Heart right ventricle (tissue), 16 donors: ENCODE measurements around the gene LETM1. TPM values are rescaled to one million over a fixed set of nuclear protein-coding genes. Genes with fewer than 3 reads are reported as not detected.

Source experiments
- ATAC-seq, 8 donors: fragments of 200-7000 bp; cut with Tn5 transposase; one replicate each; pipeline ENCODE4 v1.9.1; 2020; ENCODE audit warnings: mild to moderate bottlenecking in 8 of 8, moderate library complexity in 8 of 8, moderate number of reproducible peaks in 1 of 8
- DNase-seq, 2 donors: peaks; one replicate each; pipeline ENCODE4 v3.0.0-alpha.2; 2020
- H3K27ac ChIP-seq, 10 donors: fragments of 200-600 bp; sonication (generic) in 2 of 10; one replicate each; pipeline versions ENCODE4 v1.5.0 to v1.8.0; 2020 to 2022; ENCODE audit warnings: mild to moderate bottlenecking in 3 of 10
- H3K27me3 ChIP-seq, 7 donors: fragments of 200-600 bp; one replicate each; pipeline ENCODE4 v1.8.0; 2021 to 2022; ENCODE audit warnings: mild to moderate bottlenecking in 2 of 7
- H3K36me3 ChIP-seq, 9 donors: fragments of 200-600 bp; sonication (generic) in 1 of 9; one replicate each; pipeline versions ENCODE4 v1.5.0 to v1.8.0; 2020 to 2022; ENCODE audit warnings: mild to moderate bottlenecking in 2 of 9
- H3K4me1 ChIP-seq, 9 donors: fragments of 200-600 bp; sonication (generic) in 1 of 9; one replicate each; pipeline versions ENCODE4 v1.5.0 to v1.8.0; 2020 to 2022; ENCODE audit warnings: mild to moderate bottlenecking in 4 of 9
- H3K4me3 ChIP-seq, 10 donors: fragments of 200-600 bp; sonication (generic) in 2 of 10; one replicate each; pipeline versions ENCODE4 v1.5.0 to v1.8.0; 2020 to 2022; ENCODE audit warnings: mild to moderate bottlenecking in 7 of 10, moderate library complexity in 2 of 10
- H3K9me3 ChIP-seq, 11 donors: fragments of 200-600 bp in 10 of 11; sonication (generic) in 2 of 11; one replicate each; pipeline versions ENCODE4 v1.5.0 to v1.8.0; 2013 to 2022; ENCODE audit warnings: mild to moderate bottlenecking in 2 of 11, control low read depth in 1 of 11, moderate library complexity in 1 of 11
- WGBS, 2 donors: extraction: QIAGEN DNeasy Blood & Tissue Kit; methylation state at CpG; one replicate each; pipeline ENCODE4 v1.1.7; 2013; ENCODE audit warnings: inconsistent platforms in 1 of 2; 5-methylcytosine and 5-hydroxymethylcytosine counted together
- intact Hi-C, 10 donors: fragments of 100-400 bp; cut with DNase I; formaldehyde crosslinking; loops; one replicate each; pipeline versions ENCODE4 v1.11.1 to v1.14.2; 2022
- polyA plus RNA-seq, 2 donors: library from polyadenylated mRNA; stranded (reverse); fragments of 200-250 nt; gene quantifications; one replicate each; pipeline ENCODE4 v1.2.3, GENCODE V29; 2013
- total RNA-seq, 10 donors: library from RNA; stranded (reverse); fragmentation: NEBNext Ultra II Directional in 3 of 10; extraction: Animal tissue kit (Norgen Biotek cat#: 25700) in 3 of 10; gene quantifications; one replicate each; pipeline versions ENCODE4 v1.2.1 to v1.2.4, GENCODE V29; 2021 to 2023
- TF ChIP-seq, protein P1 (sequence below), 9 donors: fragments of 200-600 bp; sonication (generic) in 2 of 9; IDR thresholded peaks; one replicate each; pipeline versions ENCODE4 v1.5.0 to v1.8.0; 2021 to 2022; ENCODE audit warnings: antibody characterized with exemption in 9 of 9, mild to moderate bottlenecking in 5 of 9, moderate library complexity in 1 of 9
- donor health status: Arrhythmogenic right ventricular cardiomyopathy.
- donor health status: ischemic (EF 13 %, LVEDD 7.1; RV severe dilation, severe dysfunction).
- donor health status: healthy with polysubstance abuse.
- donor health status: DM: no; HTN: yes; CAD: no.
- donor health status: DM: no; HTN: no; CAD: no.
- donor health status: ischemic (EF 25% LVEDD 6.9; RV normal size, moderate dysfunction).
- donor health status: ischemic (EF 25% LVEDD 5.7; RV mildly dilated, moderate dysfunction).
- donor health status: healthy.
- donor health status: DM: yes; HTN: yes; CAD: no.
- donor health status: Ischemic cardiomyopathy.
- donor health status: ischemic (EF 35%, LVEDD 5.7; RV mildly dilated, moderate dysfunction).
- donor health status: nonischemic (EF 11% LVEDD 7.7; RV severe dilation, severe dysfunction).
- donor health status: DM: yes; HTN: yes; CAD: no.
- donor health status: PGD.
- donor health status: ischemic (EF 29% LVEDD 5.4; RV normal size, mild dysfunction).
- donor health status: nonischemic (EF 23%, LVEDD 6.1; RV moderate dilation, normal function).

LETM1 gene
- total and polyA plus RNA-seq, 12 donors, result 23.4 to 53.1 (median 41.2) TPM

DNA sequence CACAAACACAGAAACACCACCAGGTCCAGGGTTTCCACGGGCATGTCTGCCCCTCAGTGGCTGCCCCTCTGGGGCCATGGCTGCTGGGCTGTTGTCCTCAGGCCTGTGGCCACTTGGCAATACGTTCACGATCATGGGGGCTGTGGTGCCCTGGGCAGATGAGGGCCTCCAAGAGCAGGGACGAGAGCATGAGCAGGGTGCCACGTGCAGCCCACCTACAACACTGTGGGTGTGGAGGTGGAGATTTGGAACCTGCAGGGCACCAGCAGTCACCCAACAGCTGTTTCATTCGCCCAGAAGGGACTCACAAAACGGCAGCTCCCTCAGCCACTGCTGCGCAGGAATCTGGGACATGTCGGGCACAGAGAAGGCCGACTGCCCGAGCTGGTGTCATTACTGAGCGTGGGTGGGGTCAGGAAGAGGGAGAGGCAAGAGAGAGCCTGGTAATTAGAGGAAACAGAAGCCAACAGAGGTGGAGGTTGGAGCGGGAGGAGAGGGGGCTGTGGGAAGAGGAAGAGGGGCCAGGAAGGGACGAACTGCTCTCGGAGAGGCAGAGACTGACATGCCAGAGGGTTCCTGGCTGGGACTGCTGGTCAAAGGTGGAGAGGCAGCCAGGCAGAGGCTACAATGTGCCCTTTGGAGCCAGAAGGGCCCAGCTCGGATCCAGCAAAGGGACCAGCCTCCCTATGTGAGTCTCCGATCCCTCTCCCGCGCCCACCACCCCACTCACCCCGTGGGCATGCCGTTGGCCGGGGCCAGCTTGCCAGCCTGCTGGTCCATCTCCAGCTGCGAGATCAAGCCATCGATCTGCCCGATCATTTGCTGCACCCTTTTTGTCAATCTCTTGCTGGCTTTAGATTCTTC lies 39.7 kb downstream of the LETM1 start:
- Histone ChIP-seq H3K27ac (no peak overlapping the region), H3K36me3 (peaks cover 0 to 96% (median 51%) of the 10 kb centered on the region in 9 donors), H3K9me3 (no peaks in the 10 kb centered on the region), H3K4me3 (no peak overlapping the region), H3K27me3 (no peaks in the 10 kb centered on the region), H3K4me1 (no peaks in the 10 kb centered on the region)
- no peak for DNase-seq
- WGBS, 2 donors, result 88 to 90% methylated on average over 25 of the region's 25 CpGs
- TF ChIP-seq, protein P1, sequence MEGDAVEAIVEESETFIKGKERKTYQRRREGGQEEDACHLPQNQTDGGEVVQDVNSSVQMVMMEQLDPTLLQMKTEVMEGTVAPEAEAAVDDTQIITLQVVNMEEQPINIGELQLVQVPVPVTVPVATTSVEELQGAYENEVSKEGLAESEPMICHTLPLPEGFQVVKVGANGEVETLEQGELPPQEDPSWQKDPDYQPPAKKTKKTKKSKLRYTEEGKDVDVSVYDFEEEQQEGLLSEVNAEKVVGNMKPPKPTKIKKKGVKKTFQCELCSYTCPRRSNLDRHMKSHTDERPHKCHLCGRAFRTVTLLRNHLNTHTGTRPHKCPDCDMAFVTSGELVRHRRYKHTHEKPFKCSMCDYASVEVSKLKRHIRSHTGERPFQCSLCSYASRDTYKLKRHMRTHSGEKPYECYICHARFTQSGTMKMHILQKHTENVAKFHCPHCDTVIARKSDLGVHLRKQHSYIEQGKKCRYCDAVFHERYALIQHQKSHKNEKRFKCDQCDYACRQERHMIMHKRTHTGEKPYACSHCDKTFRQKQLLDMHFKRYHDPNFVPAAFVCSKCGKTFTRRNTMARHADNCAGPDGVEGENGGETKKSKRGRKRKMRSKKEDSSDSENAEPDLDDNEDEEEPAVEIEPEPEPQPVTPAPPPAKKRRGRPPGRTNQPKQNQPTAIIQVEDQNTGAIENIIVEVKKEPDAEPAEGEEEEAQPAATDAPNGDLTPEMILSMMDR (IDR thresholded peaks at IDR 0.05), result no peak
- ATAC-seq, result no peak
- intact Hi-C loops, result loop anchor here in 2 of 10 donors (10.0 kb wide), 1 partner anchor 79 kb away; no protein-coding TSS in a partner anchor

DNA sequence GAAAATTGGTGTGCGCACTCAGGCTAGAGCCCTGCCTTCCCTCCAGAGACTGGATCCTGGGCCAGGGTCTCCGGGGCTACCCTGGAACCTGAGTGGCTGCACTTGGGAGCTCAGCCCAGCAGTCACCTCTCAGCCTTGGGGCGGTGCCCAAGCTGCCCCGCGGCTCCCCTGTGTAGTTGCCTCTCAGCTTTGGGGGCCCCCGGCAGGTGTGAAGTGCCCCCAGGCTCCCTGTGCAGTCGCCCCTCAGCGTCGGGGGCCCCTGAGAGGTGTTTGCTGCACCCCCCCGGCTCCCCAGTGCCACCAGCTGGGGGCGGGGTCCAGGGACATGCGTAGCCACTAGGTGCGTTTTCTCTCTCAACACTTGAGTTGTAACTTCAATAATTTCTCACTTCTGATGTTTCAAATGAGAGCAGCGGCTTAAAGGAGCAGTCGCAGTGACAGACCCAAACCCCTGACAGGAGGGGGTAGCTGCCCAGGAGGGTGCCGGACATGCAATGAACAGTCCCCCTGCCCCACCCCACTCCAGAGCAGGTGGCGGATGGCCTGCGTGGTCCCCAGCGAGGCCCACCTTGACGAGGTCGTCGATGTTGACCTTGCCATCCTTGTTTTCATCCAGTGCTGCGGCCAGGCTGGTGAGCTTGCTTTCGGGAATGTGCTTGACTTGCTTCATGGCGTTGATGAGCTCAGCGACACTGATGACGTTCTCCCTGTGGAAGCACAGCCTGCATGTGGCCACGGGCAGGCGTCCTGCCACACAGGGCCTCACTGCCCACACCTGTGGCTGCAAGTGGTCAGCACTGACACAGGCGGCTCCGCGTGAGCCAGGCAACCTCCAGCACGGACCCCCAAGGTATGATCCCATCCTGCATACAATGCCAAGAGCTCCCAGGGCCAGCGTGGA lies 40.6 kb downstream of the LETM1 start:
- intact Hi-C loops, result loop anchor here in 2 of 10 donors (10.0 kb wide), 1 partner anchor 79 kb away; no protein-coding TSS in a partner anchor
- Histone ChIP-seq H3K36me3 (peaks cover 0 to 91% (median 50%) of the 10 kb centered on the region in 9 donors), H3K27me3 (no peaks in the 10 kb centered on the region), H3K4me3 (no peak overlapping the region), H3K9me3 (no peaks in the 10 kb centered on the region), H3K27ac (no peak overlapping the region), H3K4me1 (no peaks in the 10 kb centered on the region)
- TF ChIP-seq, protein P1 (IDR thresholded peaks at IDR 0.05), result no peak
- DNase-seq (no peak), ATAC-seq (no peak)
- 92% methylated on average over 34 of the region's 34 CpGs for WGBS, 2 donors

DNA sequence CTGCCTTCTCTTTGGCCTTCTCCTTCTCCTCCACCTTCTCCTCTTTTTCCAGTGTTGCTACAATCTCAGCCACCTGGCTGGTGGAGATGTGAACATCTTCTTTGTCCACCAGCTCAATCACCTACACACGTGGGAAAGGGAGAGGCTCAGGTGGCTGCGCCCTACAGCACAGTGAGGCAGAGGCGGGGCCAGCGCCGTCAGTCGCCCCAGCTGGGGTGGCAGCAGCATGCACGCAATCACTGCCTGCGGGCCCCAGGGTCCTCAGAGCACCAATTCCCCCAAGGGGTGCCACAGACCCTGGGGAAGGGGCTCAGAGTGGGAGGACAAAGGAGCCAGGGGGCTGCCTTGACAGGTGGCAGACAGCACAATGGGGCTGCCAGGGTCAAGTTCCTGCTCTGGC lies 41.5 kb downstream of the LETM1 start:
- Histone ChIP-seq H3K4me1 (no peaks in the 10 kb centered on the region), H3K27me3 (no peaks in the 10 kb centered on the region), H3K27ac (no peak overlapping the region), H3K9me3 (no peaks in the 10 kb centered on the region), H3K36me3 (peaks cover 0 to 82% (median 41%) of the 10 kb centered on the region in 9 donors), H3K4me3 (no peak overlapping the region)
- ATAC-seq (no peak), DNase-seq (no peak)
- TF ChIP-seq, protein P1 (IDR thresholded peaks at IDR 0.05), result no peak
- 90 to 93% methylated on average over 8 of the region's 8 CpGs for WGBS, 2 donors
- intact Hi-C loops, result loop anchor here in 6 of 10 donors (5.0 to 10.0 kb wide), 2 partner anchors 67 to 80 kb away; no protein-coding TSS in a partner anchor

DNA sequence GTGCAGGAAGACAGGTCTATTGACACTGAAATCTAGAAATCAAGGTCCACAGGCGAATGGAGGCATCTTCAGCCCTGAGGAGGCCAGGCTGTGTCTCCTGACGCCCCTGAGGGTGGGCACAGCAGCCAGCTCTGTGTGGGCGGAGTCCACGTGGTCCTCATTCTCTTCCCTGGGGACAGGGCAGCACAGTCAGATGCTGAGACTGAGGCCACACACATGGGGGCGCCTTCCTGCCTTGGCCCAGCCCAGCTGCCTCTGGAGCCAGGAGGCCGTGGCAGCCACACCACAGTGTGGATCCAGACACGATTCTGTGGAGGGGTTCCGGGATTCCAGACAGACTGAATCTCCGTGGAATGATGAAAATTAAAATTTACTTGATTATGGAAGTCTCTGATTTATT lies 42.0 kb downstream of the LETM1 start:
- Histone ChIP-seq H3K27ac (no peak overlapping the region), H3K27me3 (no peaks in the 10 kb centered on the region), H3K9me3 (no peaks in the 10 kb centered on the region), H3K4me3 (no peak overlapping the region), H3K36me3 (peaks cover 0 to 77% (median 37%) of the 10 kb centered on the region in 9 donors), H3K4me1 (no peaks in the 10 kb centered on the region)
- TF ChIP-seq, protein P1 (IDR thresholded peaks at IDR 0.05), result peak in 1 of 9 donors; percentile 6
- ATAC-seq, result no peak
- WGBS, 2 donors, result 64 to 67% methylated on average over 9 of the region's 9 CpGs
- intact Hi-C loops, result loop anchor here in 6 of 10 donors (5.0 to 10.0 kb wide), 2 partner anchors 67 to 81 kb away; no protein-coding TSS in a partner anchor
- no peak for DNase-seq
